Heart left ventricle (tissue), 16 donors: Measurements from ENCODE around the gene HMGN4. TPM values are rescaled to one million over a fixed set of nuclear protein-coding genes. Genes with fewer than 3 reads are reported as not detected.

ENCODE experiments used
- ATAC-seq, 4 donors: fragments of 200-7000 bp; cut with Tn5 transposase; one replicate each; pipeline ENCODE4 v1.9.1; 2020 to 2022; ENCODE audit warnings: moderate library complexity in 4 of 4, mild to moderate bottlenecking in 3 of 4, moderate number of reproducible peaks in 1 of 4
- DNase-seq, 5 donors: peaks; one replicate each; pipeline ENCODE4 v3.0.0-alpha.2; 2020
- H3K27ac ChIP-seq, 12 donors: fragments of 200-600 bp; sonication (generic) in 4 of 12; one replicate each; pipeline versions ENCODE4 v1.5.0 to v1.8.0; 2016 to 2022; ENCODE audit warnings: mild to moderate bottlenecking in 2 of 12
- H3K27me3 ChIP-seq, 9 donors: fragments of 200-600 bp; sonication (generic) in 2 of 9; one replicate each; pipeline versions ENCODE4 v1.5.1 to v1.8.0; 2016 to 2022; ENCODE audit warnings: mild to moderate bottlenecking in 3 of 9
- H3K36me3 ChIP-seq, 9 donors: fragments of 200-600 bp; sonication (generic) in 2 of 9; one replicate each; pipeline versions ENCODE4 v1.5.0 to v1.8.0; 2018 to 2022; ENCODE audit warnings: mild to moderate bottlenecking in 2 of 9
- H3K4me1 ChIP-seq, 12 donors: fragments of 200-600 bp; sonication (generic) in 4 of 12; one replicate each; pipeline versions ENCODE4 v1.5.0 to v1.8.0; 2016 to 2022; ENCODE audit warnings: mild to moderate bottlenecking in 3 of 12
- H3K4me3 ChIP-seq, 12 donors: fragments of 200-600 bp; sonication (generic) in 4 of 12; one replicate each; pipeline versions ENCODE4 v1.5.0 to v1.8.0; 2017 to 2022; ENCODE audit warnings: mild to moderate bottlenecking in 9 of 12, moderate library complexity in 4 of 12
- H3K9me3 ChIP-seq, 12 donors: fragments of 200-600 bp; sonication (generic) in 4 of 12; one replicate each; pipeline versions ENCODE4 v1.5.0 to v1.8.0; 2016 to 2022; ENCODE audit warnings: mild to moderate bottlenecking in 1 of 12
- CTCF ChIP-seq, 12 donors: fragments of 200-600 bp; sonication (generic) in 4 of 12; IDR thresholded peaks; one replicate each; pipeline versions ENCODE4 v1.5.0 to v1.8.0; 2018 to 2022; ENCODE audit warnings: antibody characterized with exemption in 12 of 12, mild to moderate bottlenecking in 5 of 12
- POLR2A ChIP-seq, 2 donors: fragments of 450-650 bp; IDR thresholded peaks; one replicate each; pipeline ENCODE4 v1.6.1; 2017; ENCODE audit warnings: antibody characterized with exemption in 2 of 2, mild to moderate bottlenecking in 2 of 2, moderate library complexity in 2 of 2
- whole genome bisulfite sequencing, 4 donors: extraction: QIAGEN DNeasy Blood & Tissue Kit in 2 of 4; methylation state at CpG; one replicate each; pipeline versions ENCODE4 v1.1.5 to v1.1.7; 2013 to 2018; 5-methylcytosine and 5-hydroxymethylcytosine counted together
- intact Hi-C, 10 donors: fragments of 100-400 bp; cut with DNase I; formaldehyde crosslinking; loops; one replicate each; pipeline versions ENCODE4 v1.11.1 to v1.14.2; 2022
- polyA plus RNA-seq, 2 donors: library from polyadenylated mRNA; stranded (reverse); fragments of 200-250 nt; gene quantifications; one replicate each; pipeline ENCODE4 v1.2.3, GENCODE V29; 2013
- total RNA-seq, 9 donors: library from RNA; depleted of rRNA in 2 of 9; stranded (reverse); fragments of >200 nt in 2 of 9; fragmentation: NEBNext Ultra II Directional in 3 of 9; extraction: Animal tissue kit (Norgen Biotek cat#: 25700) in 3 of 9; gene quantifications; one replicate each; pipeline versions ENCODE4 v1.1.0 to v1.2.4, GENCODE V29; 2016 to 2023
- donor health status: ischemic (EF 13 %, LVEDD 7.1; RV severe dilation, severe dysfunction).
- donor health status: healthy with polysubstance abuse.
- donor health status: DM: no; HTN: yes; CAD: no.
- donor health status: DM: no; HTN: no; CAD: no.
- donor health status: ischemic (EF 25% LVEDD 6.9; RV normal size, moderate dysfunction).
- donor health status: ischemic (EF 25% LVEDD 5.7; RV mildly dilated, moderate dysfunction).
- donor health status: healthy.
- donor health status: DM: yes; HTN: yes; CAD: no.
- donor health status: ischemic (EF 35%, LVEDD 5.7; RV mildly dilated, moderate dysfunction).
- donor health status: nonischemic (EF 11% LVEDD 7.7; RV severe dilation, severe dysfunction).
- donor health status: DM: yes; HTN: yes; CAD: no.
- donor health status: PGD.
- donor health status: ischemic (EF 29% LVEDD 5.4; RV normal size, mild dysfunction).
- donor health status: nonischemic (EF 23%, LVEDD 6.1; RV moderate dilation, normal function).

HMGN4 gene
- total and polyA plus RNA-seq, 11 donors: 5.8 to 52.8 (median 32.1) TPM

GRCh38 chr6:26524722-26525370 is 13.3 kb upstream of the HMGN4 start:
- DNase-seq (no peak), ATAC-seq (no peak)
- no peaks in the 10 kb centered on the region for H3K27me3 ChIP-seq
- no peak overlapping the region for H3K27ac ChIP-seq
- TF ChIP-seq POLR2A (IDR thresholded peaks at IDR 0.05) (no peak), CTCF (IDR thresholded peaks at IDR 0.05) (no peak)
- H3K4me3 ChIP-seq: no peak overlapping the region
- 88 to 92% (median 90%) methylated on average over 7 of the region's 7 CpGs for WGBS, 4 donors
- H3K36me3 ChIP-seq: no peaks in the 10 kb centered on the region
- H3K4me1 ChIP-seq: peaks cover 0 to 39% (median 10%) of the 10 kb centered on the region in 12 donors
- intact Hi-C loops: loop anchor here in 5 of 10 donors (5.0 kb wide), 4 partner anchors 47 to 158 kb away; partner anchors contain the start of genes BTN2A1 (in 2 of the 5) and BTN3A2 (in 1 of the 5)
- no peaks in the 10 kb centered on the region for H3K9me3 ChIP-seq

- Histone ChIP-seq H3K27ac (no peak overlapping the region), H3K4me1 (peaks cover 0 to 33% (median 6%) of the 10 kb centered on the region in 12 donors)
- no peak for ATAC-seq
Measured at GRCh38 chr6:26525838-26526237, 12.3 kb upstream of the HMGN4 start.

GRCh38 chr6:26526928-26527327 is 11.2 kb upstream of the HMGN4 start:
- no peaks in the 10 kb centered on the region for H3K9me3 ChIP-seq
- no peak for TF ChIP-seq POLR2A (IDR thresholded peaks at IDR 0.05)
- H3K4me3 ChIP-seq: no peak overlapping the region
- WGBS, 4 donors: 96 to 100% (median 98%) methylated on average over 1 of the region's 1 CpG
- intact Hi-C loops: no loop called here
- no peak for ATAC-seq
- H3K27me3 ChIP-seq: no peaks in the 10 kb centered on the region
- peaks cover 0 to 33% (median 6%) of the 10 kb centered on the region in 12 donors for H3K4me1 ChIP-seq
- no peak for DNase-seq
- no peak overlapping the region for H3K27ac ChIP-seq
- H3K36me3 ChIP-seq: no peaks in the 10 kb centered on the region

More at GRCh38 chr6:26525838-26526237, 12.3 kb upstream of the HMGN4 start:
- DNase-seq: no peak
- intact Hi-C loops: no loop called here
- H3K36me3 ChIP-seq: no peaks in the 10 kb centered on the region
- no peaks in the 10 kb centered on the region for H3K27me3 ChIP-seq
- no peak for TF ChIP-seq CTCF (IDR thresholded peaks at IDR 0.05)
- no peak for TF ChIP-seq POLR2A (IDR thresholded peaks at IDR 0.05)
- WGBS, 4 donors: 48 to 65% (median 52%) methylated on average over 2 of the region's 2 CpGs
- H3K4me3 ChIP-seq: no peak overlapping the region
- no peaks in the 10 kb centered on the region for H3K9me3 ChIP-seq

GRCh38 chr6:26530203-26530602 is 8.0 kb upstream of the HMGN4 start:
- DNase-seq (no peak), ATAC-seq (no peak)
- Histone ChIP-seq H3K9me3 (no peaks in the 10 kb centered on the region), H3K4me1 (peaks cover 0 to 19% (median 3%) of the 10 kb centered on the region in 12 donors), H3K4me3 (no peak overlapping the region), H3K27ac (no peak overlapping the region), H3K36me3 (no peaks in the 10 kb centered on the region), H3K27me3 (no peaks in the 10 kb centered on the region)
- 92 to 100% (median 97%) methylated on average over 2 of the region's 2 CpGs for WGBS, 4 donors
- intact Hi-C loops: loop anchor here in 4 of 10 donors (5.0 to 10.0 kb wide), 4 partner anchors 37 to 505 kb away; a partner anchor contains a TSS
- TF ChIP-seq POLR2A (IDR thresholded peaks at IDR 0.05) (no peak), CTCF (IDR thresholded peaks at IDR 0.05) (no peak)
